ENCODE measurements around the gene ZNF687. TPM values are rescaled to one million over a fixed set of nuclear protein-coding genes. Genes with fewer than 3 reads are reported as not detected.

ZNF687 gene
- total RNA-seq, 1 donor from 2014 or later = 25.4 TPM

DNA sequence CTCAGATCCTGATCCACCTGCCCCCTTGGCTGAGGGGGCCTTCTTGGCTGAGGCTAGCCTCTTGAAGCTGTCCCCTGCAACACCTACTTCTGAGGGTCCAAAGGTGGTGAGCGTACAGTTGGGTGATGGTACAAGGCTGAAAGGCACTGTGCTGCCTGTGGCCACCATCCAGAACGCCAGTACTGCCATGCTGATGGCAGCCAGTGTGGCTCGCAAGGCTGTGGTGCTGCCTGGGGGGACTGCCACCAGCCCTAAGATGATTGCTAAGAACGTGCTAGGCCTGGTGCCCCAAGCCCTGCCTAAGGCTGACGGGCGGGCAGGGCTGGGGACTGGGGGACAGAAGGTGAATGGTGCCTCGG lies 5.2 kb downstream of the ZNF687 start:
- H3K4me3 Mint-ChIP-seq = no peak overlapping the region
- no peaks in the 10 kb centered on the region for H3K9me3 Mint-ChIP-seq
- no peak for DNase-seq
- intact Hi-C loops (cut with micrococcal nuclease) = no loop called here
- peaks cover 33% of the 10 kb centered on the region for H3K36me3 Mint-ChIP-seq (ENCODE audit: low read depth)
- H3K4me1 Mint-ChIP-seq = peaks cover 20% of the 10 kb centered on the region
- no peak overlapping the region for H3K27ac Mint-ChIP-seq
- H3K27me3 Mint-ChIP-seq = no peaks in the 10 kb centered on the region

DNA sequence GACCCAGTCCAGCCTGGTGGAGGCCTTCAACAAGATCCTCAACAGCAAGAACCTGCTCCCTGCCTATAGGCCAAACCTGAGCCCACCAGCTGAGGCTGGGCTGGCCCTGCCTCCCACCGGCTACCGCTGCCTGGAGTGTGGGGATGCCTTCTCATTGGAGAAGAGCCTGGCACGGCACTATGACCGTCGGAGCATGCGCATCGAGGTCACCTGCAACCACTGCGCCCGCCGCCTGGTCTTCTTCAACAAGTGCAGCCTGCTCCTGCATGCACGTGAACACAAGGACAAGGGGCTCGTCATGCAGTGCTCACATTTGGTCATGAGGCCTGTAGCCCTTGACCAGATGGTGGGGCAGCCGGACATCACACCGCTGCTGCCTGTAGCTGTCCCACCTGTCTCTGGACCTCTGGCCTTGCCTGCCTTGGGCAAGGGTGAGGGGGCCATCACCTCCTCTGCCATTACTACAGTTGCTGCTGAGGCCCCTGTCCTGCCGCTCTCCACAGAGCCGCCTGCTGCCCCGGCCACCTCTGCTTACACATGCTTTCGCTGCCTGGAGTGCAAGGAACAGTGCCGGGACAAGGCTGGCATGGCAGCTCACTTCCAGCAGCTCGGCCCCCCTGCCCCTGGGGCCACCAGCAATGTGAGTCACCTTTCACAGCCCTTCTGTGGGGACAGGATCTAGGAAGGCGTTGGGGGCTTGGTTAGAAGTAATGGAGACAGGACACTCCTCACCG lies 5.8 kb downstream of the ZNF687 start:
- intact Hi-C loops (cut with micrococcal nuclease) = no loop called here
- Mint-ChIP-seq H3K36me3 (ENCODE audit: low read depth) (peaks cover 38% of the 10 kb centered on the region), H3K4me3 (no peak overlapping the region), H3K9me3 (no peaks in the 10 kb centered on the region), H3K4me1 (peaks cover 20% of the 10 kb centered on the region), H3K27me3 (no peaks in the 10 kb centered on the region), H3K27ac (no peak overlapping the region)
- DNase-seq = no peak

DNA sequence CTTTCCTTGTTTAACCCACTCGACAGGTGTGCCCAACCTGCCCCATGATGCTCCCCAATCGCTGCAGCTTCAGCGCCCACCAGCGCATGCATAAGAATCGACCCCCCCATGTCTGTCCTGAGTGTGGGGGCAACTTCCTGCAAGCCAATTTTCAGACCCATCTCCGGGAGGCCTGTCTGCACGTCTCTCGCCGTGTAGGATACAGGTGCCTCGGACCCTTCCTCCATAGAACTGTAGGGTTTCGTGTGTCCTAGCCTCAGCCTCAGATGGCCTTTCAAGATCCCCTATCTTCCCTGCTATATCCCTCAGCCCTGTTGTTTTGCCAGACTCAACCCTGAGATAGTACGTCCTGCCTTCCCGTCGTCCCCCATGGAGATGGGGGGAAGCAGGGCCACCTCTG lies 6.4 kb downstream of the ZNF687 start:
- no peak for DNase-seq
- H3K27me3 Mint-ChIP-seq = no peaks in the 10 kb centered on the region
- H3K36me3 Mint-ChIP-seq (ENCODE audit: low read depth) = peaks cover 42% of the 10 kb centered on the region
- no peaks in the 10 kb centered on the region for H3K9me3 Mint-ChIP-seq
- H3K27ac Mint-ChIP-seq = no peak overlapping the region
- intact Hi-C loops (cut with micrococcal nuclease) = no loop called here
- peaks cover 15% of the 10 kb centered on the region for H3K4me1 Mint-ChIP-seq
- no peak overlapping the region for H3K4me3 Mint-ChIP-seq

DNA sequence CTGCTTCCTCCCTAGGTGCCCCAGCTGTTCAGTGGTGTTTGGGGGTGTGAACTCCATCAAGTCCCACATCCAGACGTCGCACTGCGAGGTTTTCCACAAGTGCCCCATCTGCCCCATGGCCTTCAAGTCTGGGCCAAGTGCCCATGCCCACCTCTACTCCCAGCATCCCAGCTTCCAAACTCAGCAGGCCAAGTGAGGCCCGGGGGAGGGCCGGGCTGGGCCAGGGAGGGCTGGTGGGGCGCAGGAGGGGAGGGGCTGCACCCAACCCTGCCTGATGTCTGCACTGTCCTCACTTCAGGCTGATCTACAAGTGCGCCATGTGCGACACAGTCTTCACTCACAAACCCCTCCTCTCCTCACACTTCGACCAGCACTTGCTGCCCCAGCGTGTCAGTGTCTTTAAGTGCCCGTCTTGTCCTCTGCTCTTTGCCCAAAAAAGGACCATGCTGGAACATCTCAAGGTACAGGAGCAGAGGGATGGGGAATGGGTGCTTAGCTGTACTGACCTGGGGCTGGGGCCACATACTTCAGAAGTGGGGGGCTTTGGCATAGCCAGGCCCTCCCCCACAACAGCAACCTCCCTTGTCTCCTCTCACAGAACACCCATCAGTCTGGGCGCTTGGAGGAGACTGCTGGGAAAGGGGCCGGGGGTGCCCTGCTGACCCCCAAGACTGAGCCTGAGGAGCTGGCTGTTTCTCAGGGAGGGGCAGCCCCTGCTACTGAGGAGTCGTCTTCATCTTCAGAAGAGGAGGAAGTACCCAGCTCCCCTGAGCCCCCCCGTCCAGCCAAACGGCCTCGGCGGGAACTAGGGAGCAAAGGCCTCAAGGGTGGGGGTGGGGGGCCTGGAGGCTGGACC lies 7.2 kb downstream of the ZNF687 start:
- intact Hi-C loops (cut with micrococcal nuclease) = no loop called here
- H3K4me3 Mint-ChIP-seq = no peak overlapping the region

DNA sequence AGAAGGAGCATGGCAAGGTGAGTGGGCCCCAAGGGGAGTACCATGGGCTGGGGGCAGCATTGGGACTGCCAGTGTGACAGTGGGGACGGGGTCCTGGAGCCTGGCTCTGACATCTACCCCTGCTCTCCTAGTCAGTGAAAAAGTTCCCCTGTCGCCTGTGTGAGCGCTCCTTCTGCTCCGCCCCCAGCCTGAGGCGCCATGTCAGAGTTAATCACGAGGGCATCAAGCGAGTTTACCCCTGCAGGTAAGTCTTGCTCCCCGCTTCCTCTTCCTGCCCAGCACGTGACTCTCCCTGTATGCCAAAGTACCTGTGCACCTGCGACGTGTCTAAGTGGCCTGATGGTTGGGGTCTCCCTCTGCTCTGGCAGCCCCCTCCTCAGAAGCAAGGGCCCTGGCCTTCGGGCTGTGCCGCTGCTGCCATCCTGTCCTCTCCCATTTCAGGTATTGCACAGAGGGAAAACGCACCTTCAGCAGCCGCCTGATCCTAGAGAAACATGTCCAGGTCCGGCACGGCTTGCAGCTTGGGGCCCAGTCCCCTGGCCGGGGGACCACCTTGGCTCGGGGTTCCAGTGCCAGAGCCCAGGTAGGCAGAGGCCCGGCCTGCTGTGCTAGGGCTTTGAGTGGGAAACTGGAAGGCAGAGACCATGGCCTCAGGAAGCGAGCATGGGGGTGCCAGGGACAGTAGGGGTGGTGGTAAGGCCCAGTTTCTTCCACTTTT lies 8.1 kb downstream of the ZNF687 start:
- intact Hi-C loops (cut with micrococcal nuclease) = no loop called here
- Mint-ChIP-seq H3K36me3 (ENCODE audit: low read depth) (peaks cover 45% of the 10 kb centered on the region), H3K27me3 (no peaks in the 10 kb centered on the region), H3K9me3 (no peaks in the 10 kb centered on the region), H3K27ac (peak overlapping the region; percentile 56), H3K4me3 (no peak overlapping the region), H3K4me1 (peaks cover 3% of the 10 kb centered on the region)
- DNase-seq = no peak

More for the DNA sequence above, 7.2 kb downstream of the ZNF687 start:
- H3K27me3 Mint-ChIP-seq = no peaks in the 10 kb centered on the region
- H3K36me3 Mint-ChIP-seq (ENCODE audit: low read depth) = peaks cover 46% of the 10 kb centered on the region
- H3K27ac Mint-ChIP-seq = no peak overlapping the region
- H3K4me1 Mint-ChIP-seq = peaks cover 7% of the 10 kb centered on the region
- DNase-seq = no peak
- H3K9me3 Mint-ChIP-seq = no peaks in the 10 kb centered on the region

DNA sequence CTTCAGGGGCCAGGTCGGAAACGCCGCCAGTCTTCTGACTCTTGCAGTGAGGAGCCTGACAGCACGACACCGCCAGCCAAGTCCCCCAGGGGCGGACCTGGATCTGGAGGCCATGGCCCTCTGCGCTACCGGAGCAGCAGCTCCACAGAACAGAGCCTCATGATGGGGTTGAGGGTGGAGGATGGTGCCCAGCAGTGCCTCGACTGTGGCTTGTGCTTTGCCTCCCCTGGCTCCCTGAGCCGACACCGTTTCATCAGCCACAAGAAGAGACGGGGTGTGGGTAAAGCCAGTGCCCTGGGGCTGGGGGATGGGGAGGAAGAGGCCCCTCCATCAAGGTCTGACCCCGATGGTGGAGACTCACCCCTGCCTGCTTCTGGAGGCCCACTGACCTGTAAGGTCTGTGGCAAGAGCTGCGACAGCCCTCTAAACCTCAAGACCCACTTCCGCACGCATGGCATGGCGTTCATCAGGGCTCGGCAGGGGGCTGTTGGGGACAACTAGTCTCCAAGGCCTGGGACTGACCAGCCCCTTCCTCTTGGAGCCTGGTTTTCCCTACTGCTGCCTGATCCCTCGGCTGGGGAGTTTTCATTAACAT lies 8.7 kb downstream of the ZNF687 start:
- Mint-ChIP-seq H3K4me1 (peaks cover 3% of the 10 kb centered on the region), H3K9me3 (no peaks in the 10 kb centered on the region), H3K4me3 (no peak overlapping the region), H3K27ac (no peak overlapping the region), H3K27me3 (no peaks in the 10 kb centered on the region), H3K36me3 (ENCODE audit: low read depth) (peaks cover 49% of the 10 kb centered on the region)
- intact Hi-C loops (cut with micrococcal nuclease) = no loop called here
- DNase-seq = no peak

DNA sequence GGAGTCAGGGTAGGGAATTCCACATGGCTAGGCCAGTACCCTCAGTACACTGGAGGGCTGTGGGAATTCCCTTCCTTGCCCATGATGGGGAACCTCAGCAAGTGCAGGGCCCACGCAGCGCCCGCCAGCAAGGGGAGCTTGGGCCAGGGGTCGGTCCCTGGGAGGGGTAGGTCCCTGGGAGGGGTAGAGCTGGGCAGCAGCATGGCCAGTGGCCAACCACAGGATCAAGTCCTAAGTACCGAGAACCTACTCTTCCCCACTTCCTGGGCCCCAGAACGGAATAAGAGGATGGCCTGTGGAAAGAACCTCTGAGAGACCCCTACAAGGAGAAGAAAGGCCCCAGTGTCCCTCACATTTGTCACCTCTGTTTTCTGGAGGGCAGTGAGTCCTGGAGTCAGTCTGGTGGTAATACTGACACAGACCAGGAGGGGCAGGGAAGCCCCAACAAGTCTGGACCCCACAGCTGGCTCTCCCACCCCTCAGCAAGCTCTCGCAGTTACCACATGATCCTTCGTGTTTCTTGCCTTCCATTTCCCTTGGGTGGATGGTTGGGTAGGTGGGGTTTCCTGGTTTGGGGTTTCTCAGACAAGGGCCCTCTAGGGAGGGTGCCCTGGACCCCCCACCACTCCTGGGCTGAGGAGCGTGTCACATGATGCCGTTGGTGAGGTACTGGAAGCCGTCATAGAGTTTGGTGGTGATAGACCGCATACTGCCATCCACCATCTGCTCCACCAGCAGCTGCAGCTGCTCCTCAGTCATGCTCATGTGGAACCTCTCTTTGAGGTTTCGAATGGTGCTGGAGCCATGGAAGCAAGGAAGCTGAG lies 10.3 kb downstream of the ZNF687 start:
- H3K4me1 Mint-ChIP-seq = peaks cover 3% of the 10 kb centered on the region
- H3K4me3 Mint-ChIP-seq = no peak overlapping the region
- no peak for DNase-seq
- H3K27ac Mint-ChIP-seq = no peak overlapping the region
- H3K27me3 Mint-ChIP-seq = no peaks in the 10 kb centered on the region
- intact Hi-C loops (cut with micrococcal nuclease) = no loop called here
- H3K36me3 Mint-ChIP-seq (ENCODE audit: low read depth) = peaks cover 46% of the 10 kb centered on the region
- no peaks in the 10 kb centered on the region for H3K9me3 Mint-ChIP-seq

DNA sequence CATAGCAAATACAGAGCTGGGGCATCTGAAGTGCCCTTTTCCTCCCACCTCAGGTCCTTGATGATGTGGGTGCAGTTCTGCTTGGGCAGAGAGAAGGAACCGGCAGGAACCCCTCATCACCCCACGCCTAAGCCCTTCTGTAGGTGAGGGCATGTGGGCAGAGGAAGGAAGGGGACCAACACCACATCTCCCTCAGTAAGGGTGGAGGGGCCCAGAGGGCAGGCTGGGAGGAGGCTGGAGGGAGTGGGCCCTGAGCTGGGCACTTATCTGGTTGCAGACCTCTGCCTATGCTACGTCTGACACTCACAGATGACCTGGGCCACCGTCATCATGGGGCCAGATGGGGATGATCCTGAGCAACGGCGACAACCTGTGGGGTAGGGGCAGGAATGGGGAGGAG lies 11.0 kb downstream of the ZNF687 start:
- H3K27ac Mint-ChIP-seq = no peak overlapping the region

DNA sequence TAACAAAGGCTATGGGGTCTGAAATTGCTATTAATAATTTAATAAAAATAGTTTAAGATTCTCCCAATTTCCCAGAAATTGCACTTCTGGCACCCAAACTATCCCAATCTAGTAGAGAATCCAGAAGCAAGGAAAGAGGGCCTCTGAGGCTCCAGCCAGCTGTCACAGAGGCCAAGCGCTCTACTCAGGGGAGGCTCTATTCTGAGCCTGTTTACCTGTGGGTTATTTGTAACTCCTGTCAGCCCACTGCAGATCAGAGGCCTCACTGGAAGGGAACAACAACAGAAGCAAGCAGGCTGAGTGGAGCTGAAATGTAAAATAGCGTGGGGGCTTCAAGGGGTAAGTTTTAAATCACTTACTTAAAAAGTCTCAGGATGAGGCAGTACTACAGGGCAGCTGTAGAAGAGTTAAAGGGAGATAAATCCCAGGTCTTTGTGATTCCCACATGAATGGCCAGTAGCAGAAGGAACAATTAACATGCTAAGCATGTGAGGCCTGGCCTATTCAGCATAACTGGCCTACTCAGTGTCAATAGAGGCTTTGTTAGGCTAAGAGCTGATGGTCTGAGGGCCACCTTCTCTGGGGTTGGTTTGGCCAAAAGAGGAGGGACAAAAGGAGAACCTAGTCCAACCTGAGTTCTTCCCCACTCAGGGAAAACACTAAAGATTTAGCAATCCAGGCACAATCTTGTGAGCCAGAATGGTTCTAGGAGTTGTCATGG lies 12.8 kb downstream of the ZNF687 start:
- no peaks in the 10 kb centered on the region for H3K9me3 Mint-ChIP-seq
- DNase-seq = no peak
- no peaks in the 10 kb centered on the region for H3K27me3 Mint-ChIP-seq
- H3K4me3 Mint-ChIP-seq = no peak overlapping the region
- intact Hi-C loops (cut with micrococcal nuclease) = no loop called here
- H3K27ac Mint-ChIP-seq = no peak overlapping the region
- H3K4me1 Mint-ChIP-seq = no peaks in the 10 kb centered on the region
- H3K36me3 Mint-ChIP-seq (ENCODE audit: low read depth) = peaks cover 54% of the 10 kb centered on the region

More for the DNA sequence above, 11.0 kb downstream of the ZNF687 start:
- Mint-ChIP-seq H3K36me3 (ENCODE audit: low read depth) (peaks cover 50% of the 10 kb centered on the region), H3K4me3 (no peak overlapping the region), H3K4me1 (peaks cover 3% of the 10 kb centered on the region), H3K27me3 (no peaks in the 10 kb centered on the region), H3K9me3 (no peaks in the 10 kb centered on the region)
- intact Hi-C loops (cut with micrococcal nuclease) = no loop called here
- DNase-seq = no peak

DNA sequence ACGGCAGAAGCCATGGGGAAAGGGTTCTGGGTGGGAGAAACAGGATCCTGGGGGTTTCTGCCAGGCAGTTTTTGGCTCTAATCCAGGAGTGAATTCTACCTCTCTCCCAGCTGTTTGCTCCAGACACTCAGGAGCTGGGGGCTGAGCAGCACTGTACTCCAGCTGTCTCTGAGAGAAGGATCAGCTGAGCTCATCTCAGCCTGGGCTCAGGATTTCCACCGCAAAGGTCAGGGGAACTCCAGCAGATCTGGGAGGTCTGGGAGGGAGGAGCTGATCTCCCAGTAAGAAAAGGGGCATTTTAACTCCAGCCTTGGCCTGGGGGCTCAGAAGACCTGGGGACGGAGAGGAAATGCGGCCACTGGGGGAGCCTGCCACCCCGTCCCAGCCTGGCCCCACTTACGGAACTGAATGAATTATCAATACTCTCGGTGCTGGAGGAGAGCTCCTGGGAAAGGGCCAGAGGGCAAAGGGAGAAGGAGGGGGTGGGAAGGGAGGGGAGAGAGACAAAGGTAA lies 27.8 kb downstream of the ZNF687 start:
- peaks cover 71% of the 10 kb centered on the region for H3K36me3 Mint-ChIP-seq (ENCODE audit: low read depth)
- DNase-seq = no peak
- no peak overlapping the region for H3K27ac Mint-ChIP-seq
- no peaks in the 10 kb centered on the region for H3K27me3 Mint-ChIP-seq
- intact Hi-C loops (cut with micrococcal nuclease) = loop anchor here (2.0 to 5.0 kb wide), 2 partner anchors 17 to 87 kb away; partner anchors contain the start of genes PI4KB and PSMB4
- H3K4me3 Mint-ChIP-seq = no peak overlapping the region
- H3K4me1 Mint-ChIP-seq = peaks cover 32% of the 10 kb centered on the region
- H3K9me3 Mint-ChIP-seq = no peaks in the 10 kb centered on the region

DNA sequence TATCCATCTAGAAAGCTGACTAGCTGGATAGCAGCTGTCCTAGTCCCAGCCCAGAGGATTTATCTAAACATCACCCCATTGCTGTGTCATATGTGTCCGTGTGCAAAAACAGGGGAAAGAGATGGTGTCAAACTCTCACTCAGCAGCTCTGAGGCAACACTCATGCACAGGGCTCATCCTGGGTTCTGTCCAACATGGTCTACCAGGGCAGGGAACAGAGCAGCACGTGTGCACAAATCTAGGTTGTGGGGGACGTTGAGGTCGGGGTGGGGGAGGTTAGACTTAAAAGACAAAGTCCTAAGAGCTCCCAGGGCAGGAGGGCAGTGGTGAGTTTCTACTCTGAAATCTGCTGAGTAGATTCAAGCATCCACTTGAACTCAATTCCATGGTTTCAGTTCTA lies 28.9 kb downstream of the ZNF687 start:
- H3K27me3 Mint-ChIP-seq = no peaks in the 10 kb centered on the region
- no peaks in the 10 kb centered on the region for H3K9me3 Mint-ChIP-seq
- H3K4me3 Mint-ChIP-seq = no peak overlapping the region
- intact Hi-C loops (cut with micrococcal nuclease) = loop anchor here (1.0 to 5.0 kb wide), 5 partner anchors 11 to 86 kb away; partner anchors contain the start of genes PI4KB, PSMB4 and RFX5
- peaks cover 69% of the 10 kb centered on the region for H3K36me3 Mint-ChIP-seq (ENCODE audit: low read depth)
- H3K27ac Mint-ChIP-seq = peak overlapping the region; percentile 94
- DNase-seq = no peak
- peaks cover 32% of the 10 kb centered on the region for H3K4me1 Mint-ChIP-seq

DNA sequence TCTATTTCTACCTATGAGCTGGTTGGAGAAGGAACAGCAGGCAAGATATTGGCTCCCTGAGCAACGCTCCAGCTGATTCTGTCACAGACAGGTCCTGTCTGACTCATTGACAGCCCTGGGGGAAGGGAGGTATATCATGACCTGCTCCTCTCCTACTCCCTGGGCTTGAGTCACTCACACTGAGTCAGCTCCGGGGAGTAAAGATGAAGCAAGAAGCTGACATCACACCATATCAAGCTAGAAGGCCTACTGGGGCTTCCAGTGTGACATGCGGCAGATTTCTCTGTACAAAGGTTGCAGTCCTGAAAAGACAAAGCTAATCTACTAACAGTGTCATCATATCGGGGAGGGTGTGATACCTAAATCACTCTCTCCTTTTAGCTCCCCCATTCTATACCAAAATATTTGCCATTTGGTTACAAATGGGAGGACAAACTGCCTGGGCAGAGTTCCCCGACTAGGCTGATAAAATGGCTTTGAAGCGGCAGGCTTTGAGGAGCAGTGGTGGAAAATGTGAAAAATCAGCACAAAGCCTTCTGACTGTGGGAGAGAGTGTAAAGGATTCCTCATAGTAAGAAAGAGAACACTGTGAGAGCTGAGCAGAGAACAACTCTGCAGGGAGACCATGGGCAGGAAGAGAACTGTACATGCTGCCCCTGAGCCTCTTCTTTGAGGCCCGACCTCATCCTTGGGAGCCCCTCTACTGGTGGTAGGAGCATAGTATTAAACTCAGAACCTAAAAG lies 29.7 kb downstream of the ZNF687 start:
- intact Hi-C loops (cut with micrococcal nuclease) = loop anchor here (1.0 to 5.0 kb wide), 5 partner anchors 11 to 86 kb away; partner anchors contain the start of genes PI4KB, PSMB4 and RFX5
- no peaks in the 10 kb centered on the region for H3K27me3 Mint-ChIP-seq
- H3K4me3 Mint-ChIP-seq = peak overlapping the region; percentile 57
- no peaks in the 10 kb centered on the region for H3K9me3 Mint-ChIP-seq
- H3K27ac Mint-ChIP-seq = peak overlapping the region; percentile 94
- peaks cover 32% of the 10 kb centered on the region for H3K4me1 Mint-ChIP-seq
- H3K36me3 Mint-ChIP-seq (ENCODE audit: low read depth) = peaks cover 68% of the 10 kb centered on the region
- peak; percentile 85 for DNase-seq

Data from activated CD4-positive, alpha-beta T cell treated with anti-CD3 and anti-CD28 coated beads, Interleukin-2, amount 10 ng/mL, durations not matched to agents 24 days and 14 days (primary cell).